HEK293 (cell line): ENCODE results near the gene OR12D1.
"Not testable (repeated sequence)": the region's sequence is repeated elsewhere in the genome, so short reads cannot be mapped to it uniquely, and the experiment has no call there.

Experiments
- CTCF ChIA-PET: fragments of 350-600 bp; formaldehyde crosslinking; extraction: SDS; loops from one replicate; lab custom pipeline; 2021; ENCODE audit warnings: antibody characterized with exemption; lab: Yijun Ruan, JAX
- POLR2A ChIA-PET: fragments of 300-600 bp; formaldehyde crosslinking; extraction: SDS; loops from one replicate; lab custom pipeline; 2020; ENCODE audit warnings: antibody characterized with exemption, inconsistent platforms; lab: Yijun Ruan, JAX
- H3K27ac ChIP-seq: fragments of 200-500 bp; sonication (Bioruptor generic); 2 replicates; pipeline ENCODE4 v1.5.1; 2014; ENCODE audit warnings: low read depth, low read length, control low read depth, inconsistent platforms; ENCODE audit errors: extremely low read depth
- H3K36me3 ChIP-seq, 2 experiments: fragments of 200-500 bp in 1 of 2; sonication (Bioruptor generic) in 1 of 2; 1 replicate in 1 of 2; 2 replicates in 1 of 2; pipeline ENCODE4 v1.5.1; 2014 to 2017; ENCODE audit warnings: inconsistent platforms in 2 of 2, low read length in 2 of 2; ENCODE audit not compliant: control insufficient read depth in 2 of 2, insufficient read depth in 1 of 2
- H3K4me1 ChIP-seq: fragments of 200-500 bp; sonication (Bioruptor generic); 2 replicates; pipeline ENCODE4 v1.5.1; 2014; ENCODE audit warnings: mild to moderate bottlenecking, low read length, inconsistent platforms; ENCODE audit not compliant: control insufficient read depth, insufficient read depth
- H3K4me3 ChIP-seq: 2 replicates; pipeline ENCODE4 v1.5.1; 2011; ENCODE audit warnings: low read depth, mild to moderate bottlenecking, control low read depth, low read length, moderate library complexity
- H3K9me3 ChIP-seq: fragments of 200-500 bp; sonication (Bioruptor generic); 2 replicates; pipeline ENCODE4 v1.5.1; 2014; ENCODE audit warnings: low read depth, low read length, inconsistent platforms; ENCODE audit not compliant: control insufficient read depth, insufficient read depth
- GFI1B ChIP-seq: fragments of 450-650 bp; formaldehyde crosslinking; IDR thresholded peaks from 2 replicates; pipeline ENCODE4 v1.5.1; 2016; ENCODE audit warnings: missing biosample characterization, missing genetic modification characterization
- KLF1 ChIP-seq: fragments of 450-650 bp; formaldehyde crosslinking; IDR thresholded peaks from 2 replicates; pipeline ENCODE4 v1.5.1; 2016; ENCODE audit warnings: missing biosample characterization, missing genetic modification characterization
- ZBTB1 ChIP-seq: fragments of 450-650 bp; formaldehyde crosslinking; IDR thresholded peaks from 2 replicates; pipeline ENCODE4 v1.5.1; 2016; ENCODE audit warnings: missing biosample characterization, missing genetic modification characterization
- ZBTB17 ChIP-seq: fragments of 450-650 bp; formaldehyde crosslinking; IDR thresholded peaks from 2 replicates; pipeline ENCODE4 v1.5.1; 2016; ENCODE audit warnings: missing biosample characterization, missing genetic modification characterization
- ZNF133 ChIP-seq: fragments of 450-650 bp; formaldehyde crosslinking; IDR thresholded peaks from 2 replicates; pipeline ENCODE4 v1.5.1; 2016; ENCODE audit warnings: missing biosample characterization, missing genetic modification characterization
- ZNF138 ChIP-seq: fragments of 450-650 bp; formaldehyde crosslinking; IDR thresholded peaks from 2 replicates; pipeline ENCODE4 v1.5.1; 2016; ENCODE audit warnings: missing biosample characterization, missing genetic modification characterization, borderline replicate concordance
- ZNF2 ChIP-seq: fragments of 450-650 bp; formaldehyde crosslinking; IDR thresholded peaks from 2 replicates; pipeline ENCODE4 v1.5.1; 2016; ENCODE audit warnings: missing biosample characterization, missing genetic modification characterization
- ZNF394 ChIP-seq: fragments of 450-650 bp; formaldehyde crosslinking; IDR thresholded peaks from 2 replicates; pipeline ENCODE4 v1.5.1; 2016; ENCODE audit warnings: missing biosample characterization, missing genetic modification characterization, mild to moderate bottlenecking, moderate library complexity, borderline replicate concordance
- ZNF792 ChIP-seq: fragments of 450-650 bp; formaldehyde crosslinking; IDR thresholded peaks from 2 replicates; pipeline ENCODE4 v1.5.1; 2016; ENCODE audit warnings: missing biosample characterization, missing genetic modification characterization
- TF ChIP-seq, protein P1 (sequence below): fragments of 450-650 bp; formaldehyde crosslinking; IDR thresholded peaks from 2 replicates; pipeline ENCODE4; 2016; ENCODE audit warnings: missing biosample characterization, missing genetic modification characterization
- TF ChIP-seq, protein P2 (sequence below): fragments of 450-650 bp; formaldehyde crosslinking; IDR thresholded peaks from 2 replicates; pipeline ENCODE4 v1.5.1; 2016; ENCODE audit warnings: missing biosample characterization, missing genetic modification characterization
- TF ChIP-seq, protein P3 (sequence below): fragments of 450-650 bp; formaldehyde crosslinking; IDR thresholded peaks from 2 replicates; pipeline ENCODE4 v1.5.1; 2016; ENCODE audit warnings: missing biosample characterization, missing genetic modification characterization, borderline replicate concordance

OR12D1 gene

DNA sequence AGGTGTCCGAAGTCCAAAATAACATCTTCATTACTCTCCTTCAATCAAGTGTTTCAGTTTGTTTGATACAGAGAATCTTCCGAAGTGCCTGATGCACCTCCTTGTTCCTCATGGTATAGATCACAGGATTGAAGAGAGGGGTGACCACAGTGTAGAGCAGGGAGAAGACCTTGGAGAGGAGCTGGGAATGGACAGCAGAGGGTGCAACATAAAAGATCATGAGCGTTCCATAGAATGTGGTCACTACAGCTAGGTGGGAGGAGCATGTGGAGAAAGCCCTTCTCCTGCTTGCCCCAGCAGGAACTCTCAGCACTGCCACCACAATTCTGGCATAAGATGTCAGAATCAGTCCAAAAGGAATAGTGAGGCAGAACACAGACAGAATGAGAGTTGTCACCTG lies 11.9 kb downstream of the OR12D1 start (continued):
- no peak for TF ChIP-seq KLF1 (tag by site-specific recombination)
- no peak for TF ChIP-seq ZBTB1

DNA sequence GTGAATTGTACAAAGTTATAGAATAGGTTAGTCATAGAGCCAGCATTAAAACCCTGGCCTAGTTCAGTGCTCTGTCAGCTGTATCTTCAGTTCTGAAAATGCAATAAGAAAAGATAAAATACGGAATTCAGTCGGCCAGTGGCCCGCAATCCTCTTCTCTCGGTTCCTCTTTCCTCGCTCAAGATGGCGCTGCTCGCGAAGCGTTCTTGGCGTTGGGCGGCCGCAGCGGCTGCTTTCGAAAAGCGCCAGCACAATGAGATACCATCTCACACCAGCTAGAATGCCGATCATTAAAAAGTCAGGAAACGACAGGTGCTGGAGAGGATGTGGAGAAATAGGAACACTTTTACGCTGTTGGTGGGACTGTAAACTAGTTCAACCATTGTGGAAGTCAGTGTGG lies 22.0 kb downstream of the OR12D1 start:
- H3K4me1 ChIP-seq, H3K36me3 ChIP-seq, POLR2A ChIA-PET, H3K9me3 ChIP-seq, H3K4me3 ChIP-seq, H3K27ac ChIP-seq: not testable (repeated sequence)
- CTCF ChIA-PET = interaction anchor here (0.7 kb wide), 1 partner anchor 124 kb away, joined by 3 read pairs; no protein-coding TSS in a partner anchor

DNA sequence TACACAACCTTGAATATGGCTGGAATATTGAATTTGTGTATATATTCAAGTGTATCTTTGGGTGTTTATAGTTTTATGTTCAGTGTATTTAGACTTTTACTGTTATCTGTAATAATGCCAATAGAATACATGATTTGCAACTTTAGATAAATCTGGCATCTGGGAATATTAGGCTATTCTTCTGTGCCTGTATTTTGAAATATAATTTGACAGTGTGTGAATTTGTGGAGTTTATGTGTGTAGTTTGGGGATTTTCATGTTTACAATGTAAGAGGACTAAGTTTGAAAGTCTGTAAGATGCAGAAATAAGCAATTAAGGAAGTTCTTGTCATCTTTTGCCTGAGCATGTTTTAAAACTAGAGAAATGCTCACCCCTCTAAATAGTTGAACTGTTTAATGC lies 24.3 kb downstream of the OR12D1 start, which contains the start of gene OR10C1:
TSS of gene OR10C1 (plus strand) at position 301 of the 400 bp plus-strand sequence. CDS start 710 bp downstream, outside the sequence.
- H3K27ac ChIP-seq = no peak within 1 kb of the TSS
- no peak within 1 kb of the TSS for H3K4me3 ChIP-seq
- H3K4me1 ChIP-seq = no peaks in the 10 kb centered on the region; the same call in 1 of the 2 replicates
- CTCF ChIA-PET = interaction anchor here (1.7 kb wide), 1 partner anchor 150 kb away, joined by 3 read pairs; no protein-coding TSS in a partner anchor
- no peak for TF ChIP-seq ZNF394 (tag by site-specific recombination)
- TF ChIP-seq, protein P1, sequence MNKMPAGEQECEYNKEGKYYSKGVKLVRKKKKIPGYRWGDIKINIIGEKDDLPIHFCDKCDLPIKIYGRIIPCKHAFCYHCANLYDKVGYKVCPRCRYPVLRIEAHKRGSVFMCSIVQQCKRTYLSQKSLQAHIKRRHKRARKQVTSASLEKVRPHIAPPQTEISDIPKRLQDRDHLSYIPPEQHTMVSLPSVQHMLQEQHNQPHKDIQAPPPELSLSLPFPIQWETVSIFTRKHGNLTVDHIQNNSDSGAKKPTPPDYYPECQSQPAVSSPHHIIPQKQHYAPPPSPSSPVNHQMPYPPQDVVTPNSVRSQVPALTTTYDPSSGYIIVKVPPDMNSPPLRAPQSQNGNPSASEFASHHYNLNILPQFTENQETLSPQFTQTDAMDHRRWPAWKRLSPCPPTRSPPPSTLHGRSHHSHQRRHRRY (tag by site-specific recombination) = no peak
- TF ChIP-seq, protein P2, sequence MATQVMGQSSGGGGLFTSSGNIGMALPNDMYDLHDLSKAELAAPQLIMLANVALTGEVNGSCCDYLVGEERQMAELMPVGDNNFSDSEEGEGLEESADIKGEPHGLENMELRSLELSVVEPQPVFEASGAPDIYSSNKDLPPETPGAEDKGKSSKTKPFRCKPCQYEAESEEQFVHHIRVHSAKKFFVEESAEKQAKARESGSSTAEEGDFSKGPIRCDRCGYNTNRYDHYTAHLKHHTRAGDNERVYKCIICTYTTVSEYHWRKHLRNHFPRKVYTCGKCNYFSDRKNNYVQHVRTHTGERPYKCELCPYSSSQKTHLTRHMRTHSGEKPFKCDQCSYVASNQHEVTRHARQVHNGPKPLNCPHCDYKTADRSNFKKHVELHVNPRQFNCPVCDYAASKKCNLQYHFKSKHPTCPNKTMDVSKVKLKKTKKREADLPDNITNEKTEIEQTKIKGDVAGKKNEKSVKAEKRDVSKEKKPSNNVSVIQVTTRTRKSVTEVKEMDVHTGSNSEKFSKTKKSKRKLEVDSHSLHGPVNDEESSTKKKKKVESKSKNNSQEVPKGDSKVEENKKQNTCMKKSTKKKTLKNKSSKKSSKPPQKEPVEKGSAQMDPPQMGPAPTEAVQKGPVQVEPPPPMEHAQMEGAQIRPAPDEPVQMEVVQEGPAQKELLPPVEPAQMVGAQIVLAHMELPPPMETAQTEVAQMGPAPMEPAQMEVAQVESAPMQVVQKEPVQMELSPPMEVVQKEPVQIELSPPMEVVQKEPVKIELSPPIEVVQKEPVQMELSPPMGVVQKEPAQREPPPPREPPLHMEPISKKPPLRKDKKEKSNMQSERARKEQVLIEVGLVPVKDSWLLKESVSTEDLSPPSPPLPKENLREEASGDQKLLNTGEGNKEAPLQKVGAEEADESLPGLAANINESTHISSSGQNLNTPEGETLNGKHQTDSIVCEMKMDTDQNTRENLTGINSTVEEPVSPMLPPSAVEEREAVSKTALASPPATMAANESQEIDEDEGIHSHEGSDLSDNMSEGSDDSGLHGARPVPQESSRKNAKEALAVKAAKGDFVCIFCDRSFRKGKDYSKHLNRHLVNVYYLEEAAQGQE (tag by site-specific recombination) = no peak
- no peak for TF ChIP-seq KLF1 (tag by site-specific recombination)
- TF ChIP-seq ZNF792 (tag by site-specific recombination) = no peak
- TF ChIP-seq GFI1B (tag by site-specific recombination) = no peak
- no peak for TF ChIP-seq ZNF133 (tag by site-specific recombination)
- TF ChIP-seq, protein P3, sequence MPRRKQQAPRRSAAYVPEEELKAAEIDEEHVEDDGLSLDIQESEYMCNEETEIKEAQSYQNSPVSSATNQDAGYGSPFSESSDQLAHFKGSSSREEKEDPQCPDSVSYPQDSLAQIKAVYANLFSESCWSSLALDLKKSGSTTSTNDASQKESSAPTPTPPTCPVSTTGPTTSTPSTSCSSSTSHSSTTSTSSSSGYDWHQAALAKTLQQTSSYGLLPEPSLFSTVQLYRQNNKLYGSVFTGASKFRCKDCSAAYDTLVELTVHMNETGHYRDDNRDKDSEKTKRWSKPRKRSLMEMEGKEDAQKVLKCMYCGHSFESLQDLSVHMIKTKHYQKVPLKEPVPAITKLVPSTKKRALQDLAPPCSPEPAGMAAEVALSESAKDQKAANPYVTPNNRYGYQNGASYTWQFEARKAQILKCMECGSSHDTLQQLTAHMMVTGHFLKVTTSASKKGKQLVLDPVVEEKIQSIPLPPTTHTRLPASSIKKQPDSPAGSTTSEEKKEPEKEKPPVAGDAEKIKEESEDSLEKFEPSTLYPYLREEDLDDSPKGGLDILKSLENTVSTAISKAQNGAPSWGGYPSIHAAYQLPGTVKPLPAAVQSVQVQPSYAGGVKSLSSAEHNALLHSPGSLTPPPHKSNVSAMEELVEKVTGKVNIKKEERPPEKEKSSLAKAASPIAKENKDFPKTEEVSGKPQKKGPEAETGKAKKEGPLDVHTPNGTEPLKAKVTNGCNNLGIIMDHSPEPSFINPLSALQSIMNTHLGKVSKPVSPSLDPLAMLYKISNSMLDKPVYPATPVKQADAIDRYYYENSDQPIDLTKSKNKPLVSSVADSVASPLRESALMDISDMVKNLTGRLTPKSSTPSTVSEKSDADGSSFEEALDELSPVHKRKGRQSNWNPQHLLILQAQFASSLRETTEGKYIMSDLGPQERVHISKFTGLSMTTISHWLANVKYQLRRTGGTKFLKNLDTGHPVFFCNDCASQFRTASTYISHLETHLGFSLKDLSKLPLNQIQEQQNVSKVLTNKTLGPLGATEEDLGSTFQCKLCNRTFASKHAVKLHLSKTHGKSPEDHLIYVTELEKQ = no peak
- no peak for TF ChIP-seq ZNF138 (tag by site-specific recombination)
- TF ChIP-seq ZBTB17 = no peak
- TF ChIP-seq ZNF2 (tag by site-specific recombination) = no peak
- no peaks in the 10 kb centered on the region for H3K9me3 ChIP-seq
- POLR2A ChIA-PET = no interaction called here
- H3K36me3 ChIP-seq = no peaks in the 10 kb centered on the region
